OCI-LY3 (cell line): ENCODE measurements around the gene HTT.

Experiments
- EZH2phosphoT487 ChIP-seq: fragments of 200-600 bp; shearing (Covaris generic); IDR thresholded peaks from 2 replicates; pipeline ENCODE4 v1.6.1; 2018; ENCODE audit warnings: antibody characterized with exemption, mixed run types, low read depth
- TF ChIP-seq, protein P1 (sequence below): fragments of 200-600, 300-600 bp; sonication (generic); IDR thresholded peaks from 2 replicates; pipeline ENCODE4 v1.5.1; 2014; ENCODE audit warnings: antibody characterized with exemption, low read length, low read depth

- TF ChIP-seq, protein P1, sequence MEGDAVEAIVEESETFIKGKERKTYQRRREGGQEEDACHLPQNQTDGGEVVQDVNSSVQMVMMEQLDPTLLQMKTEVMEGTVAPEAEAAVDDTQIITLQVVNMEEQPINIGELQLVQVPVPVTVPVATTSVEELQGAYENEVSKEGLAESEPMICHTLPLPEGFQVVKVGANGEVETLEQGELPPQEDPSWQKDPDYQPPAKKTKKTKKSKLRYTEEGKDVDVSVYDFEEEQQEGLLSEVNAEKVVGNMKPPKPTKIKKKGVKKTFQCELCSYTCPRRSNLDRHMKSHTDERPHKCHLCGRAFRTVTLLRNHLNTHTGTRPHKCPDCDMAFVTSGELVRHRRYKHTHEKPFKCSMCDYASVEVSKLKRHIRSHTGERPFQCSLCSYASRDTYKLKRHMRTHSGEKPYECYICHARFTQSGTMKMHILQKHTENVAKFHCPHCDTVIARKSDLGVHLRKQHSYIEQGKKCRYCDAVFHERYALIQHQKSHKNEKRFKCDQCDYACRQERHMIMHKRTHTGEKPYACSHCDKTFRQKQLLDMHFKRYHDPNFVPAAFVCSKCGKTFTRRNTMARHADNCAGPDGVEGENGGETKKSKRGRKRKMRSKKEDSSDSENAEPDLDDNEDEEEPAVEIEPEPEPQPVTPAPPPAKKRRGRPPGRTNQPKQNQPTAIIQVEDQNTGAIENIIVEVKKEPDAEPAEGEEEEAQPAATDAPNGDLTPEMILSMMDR = no peak
- no peak for TF ChIP-seq EZH2phosphoT487
Measured at GRCh38 chr4:3227878-3228675, 153.6 kb downstream of the HTT start.
